EL (cell line): Measurements from ENCODE around the gene SHD.
"Not testable (repeated sequence)": the region's sequence is repeated elsewhere in the genome, so short reads cannot be mapped to it uniquely, and the experiment has no call there.

Experiments
- DNase-seq: peaks from one replicate; pipeline ENCODE4 v3.0.0-alpha.2; 2016

Gene SHD

DNA sequence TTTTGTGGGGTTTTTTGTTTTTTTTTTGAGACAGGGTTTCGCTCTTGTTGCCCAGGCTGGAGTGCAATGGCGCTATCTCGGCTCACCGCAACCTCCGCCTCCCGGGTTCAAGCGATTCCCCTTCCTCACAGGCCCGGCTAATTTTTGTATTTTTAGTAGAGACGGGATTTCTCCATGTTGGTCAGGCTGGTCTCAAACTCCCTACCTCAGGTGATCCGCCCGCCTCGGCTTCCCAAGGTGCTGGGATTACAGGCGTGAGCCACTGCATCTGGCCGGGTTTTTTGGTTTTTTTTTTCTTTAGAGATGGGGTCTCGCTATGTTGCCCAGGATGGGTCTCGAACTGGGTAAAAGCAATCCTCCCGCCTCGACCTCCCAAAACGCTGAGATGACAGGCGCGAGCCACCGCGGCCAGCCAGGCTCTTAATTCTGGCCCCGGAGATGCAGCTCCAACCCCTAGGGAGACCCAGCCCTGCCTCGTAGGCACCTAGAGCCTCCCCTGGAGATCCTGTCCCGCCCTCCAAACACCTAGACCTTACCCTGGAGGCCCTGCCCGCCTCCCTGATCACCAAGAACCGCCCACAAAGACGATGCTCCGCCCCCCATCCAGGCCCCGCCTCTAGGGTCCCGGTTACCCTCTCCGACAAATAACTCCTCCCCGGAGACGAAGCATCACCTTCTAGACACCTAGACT is 50.1 kb downstream of the SHD start:
- DNase-seq = not testable (repeated sequence)

DNA sequence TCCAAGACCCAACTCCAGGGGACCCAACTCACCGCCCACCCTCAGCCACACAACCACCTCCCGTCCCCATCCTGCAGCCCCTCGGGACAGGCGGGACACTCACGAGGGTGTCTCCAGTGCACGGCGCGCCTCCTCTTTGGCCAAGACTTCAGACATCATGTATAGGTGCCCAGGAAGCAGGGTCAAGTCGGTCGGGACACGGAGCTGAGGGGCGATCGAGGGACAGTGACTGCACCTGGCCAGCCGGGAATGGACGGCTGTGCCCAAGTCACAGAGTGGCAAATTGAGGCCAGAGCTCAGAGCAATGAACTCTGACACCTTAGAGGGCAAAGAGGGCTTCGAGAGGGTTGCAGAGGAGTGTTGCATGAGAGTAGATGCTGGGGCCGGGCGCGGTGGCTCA is 50.8 kb downstream of the SHD start:
- DNase-seq = no peak

DNA sequence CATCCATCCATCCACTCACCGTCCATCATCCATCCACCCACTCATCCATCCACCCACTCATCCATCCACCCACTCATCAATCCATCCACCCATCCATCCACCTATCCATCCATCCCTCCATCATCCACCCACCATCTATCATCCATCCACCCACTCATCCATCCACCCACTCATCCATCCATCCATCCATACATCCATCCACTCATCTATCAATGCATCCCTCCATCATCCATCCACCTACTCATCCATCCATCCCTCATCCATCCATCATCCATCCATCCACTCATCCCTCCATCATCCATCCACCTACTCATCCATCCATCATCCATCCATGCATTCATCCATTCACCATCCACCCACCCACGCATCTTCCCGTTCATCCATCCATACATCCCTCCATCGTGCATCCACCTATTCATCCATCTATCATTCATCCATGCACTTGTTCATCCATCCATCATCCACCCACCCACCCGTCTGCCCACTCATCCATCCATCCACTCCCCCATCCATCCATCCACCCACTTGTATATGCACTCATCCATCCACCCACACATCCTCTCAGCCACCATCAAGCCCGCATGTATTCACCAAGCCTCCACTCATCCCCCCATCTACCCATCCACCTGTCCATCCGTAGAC is 56.0 kb downstream of the SHD start:
- DNase-seq = no peak

DNA sequence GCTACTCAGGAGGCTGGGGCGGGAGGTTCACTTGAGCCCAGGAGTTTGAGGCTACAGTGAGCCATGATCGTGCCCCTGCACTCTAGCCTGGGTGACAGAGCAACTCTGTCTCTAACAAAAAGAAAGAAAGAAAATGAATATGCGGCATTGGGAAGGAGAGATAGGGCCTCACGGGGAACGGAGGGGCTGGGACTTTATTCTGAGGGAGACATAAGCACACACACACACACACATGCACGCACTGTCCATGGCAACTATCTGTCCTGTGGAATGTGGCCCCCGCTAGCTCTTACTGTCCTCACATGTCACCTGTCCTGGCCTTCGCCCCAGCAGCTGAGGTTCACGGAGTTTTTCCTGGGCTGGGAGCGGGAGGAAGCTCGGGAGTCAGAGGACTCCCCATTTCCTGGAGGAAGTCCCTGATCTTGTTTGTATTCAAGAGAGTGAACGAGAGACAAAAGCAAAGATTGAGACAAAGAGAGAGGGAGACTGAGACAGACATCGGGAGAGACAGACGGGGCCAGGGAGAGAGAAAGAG is 58.9 kb downstream of the SHD start:
- peak; percentile 27 for DNase-seq

DNA sequence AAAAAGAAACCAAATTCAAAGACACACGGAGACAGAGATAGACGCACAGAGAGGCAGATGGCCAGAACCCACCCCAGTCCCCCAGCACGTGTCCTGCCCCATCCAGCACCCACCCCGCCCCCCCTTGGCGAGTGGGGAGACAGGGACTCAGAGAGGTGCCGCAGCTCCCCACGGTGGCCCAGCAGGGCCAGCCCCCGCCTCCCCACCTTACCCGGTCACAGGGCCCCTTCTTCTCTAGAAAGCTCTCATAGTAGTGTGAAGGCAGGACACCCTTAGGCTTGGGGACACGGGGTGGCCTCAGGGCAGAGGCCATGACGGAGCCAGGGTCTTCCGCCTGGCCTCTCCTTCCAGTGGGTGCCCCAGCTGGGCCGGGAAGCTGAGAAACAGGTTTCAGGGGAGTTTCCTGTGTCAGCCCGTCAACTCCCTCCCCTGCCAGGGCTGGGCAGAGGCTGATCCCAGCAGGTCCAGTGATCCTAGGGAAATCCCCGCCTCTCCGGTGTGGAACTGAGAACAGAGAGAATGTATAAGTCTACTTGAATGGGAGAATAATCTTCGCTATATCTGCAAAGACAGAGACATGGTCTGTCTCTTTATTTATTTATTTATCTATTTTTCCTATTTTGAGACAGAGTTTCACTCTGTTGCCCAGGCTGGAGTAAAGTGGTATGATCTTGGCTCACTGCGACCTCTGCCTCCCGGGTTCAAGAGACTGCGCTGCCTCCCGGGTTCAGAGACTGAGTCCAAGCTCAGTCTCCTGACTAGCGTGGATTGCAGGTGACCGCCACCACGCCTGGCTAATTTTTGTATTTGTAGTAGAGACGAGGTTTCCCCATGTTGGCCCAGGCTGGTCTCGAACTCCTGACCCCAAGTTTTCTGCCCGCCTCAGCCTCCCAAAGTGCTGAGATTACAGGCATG is 59.6 kb downstream of the SHD start, which contains the start of gene STAP2:
Gene STAP2, minus strand, starts transcription at position 387 of the 915 bp plus-strand sequence. Its CDS starts 74 bp downstream, at position 313.
- peak; percentile 29 for DNase-seq
